B cell (primary cell): ENCODE results near the gene MTF2. TPM values are rescaled to one million over a fixed set of nuclear protein-coding genes. Genes with fewer than 3 reads are reported as not detected.

Experiments
- ATAC-seq: fragments of 200-7000 bp; cut with Tn5 transposase; one replicate; pipeline ENCODE4 v1.10.0; 2021; ENCODE audit warnings: low read depth, mild to moderate bottlenecking, moderate number of reproducible peaks, moderate library complexity
- CTCF ChIA-PET: fragments of 350-600 bp; sonication (Branson Sonifier 250); formaldehyde crosslinking; loops from one replicate; lab custom pipeline; 2021; ENCODE audit warnings: antibody characterized with exemption, inconsistent platforms; lab: Charles Lee
- POLR2A ChIA-PET: fragments of 350-600 bp; sonication (Branson Sonifier 250); formaldehyde crosslinking; loops from one replicate; lab custom pipeline; 2021; ENCODE audit warnings: antibody characterized with exemption; lab: Charles Lee
- DNase-seq: peaks from one replicate; pipeline ENCODE4 v3.0.0; 2013
- H2AFZ ChIP-seq: 2 replicates; pipeline ENCODE4 v1.6.1; 2012; ENCODE audit warnings: mild to moderate bottlenecking, low read depth, low read length; ENCODE audit not compliant: insufficient read depth, poor library complexity, severe bottlenecking
- H3K27ac ChIP-seq, 2 donors: 1 replicate in 1 of 2; 2 replicates in 1 of 2; pipeline ENCODE4 v1.5.1; 2012 to 2013; ENCODE audit warnings: low read length in 2 of 2, mild to moderate bottlenecking in 2 of 2, moderate library complexity in 1 of 2
- H3K27me3 ChIP-seq, 4 experiments: fragments of 200-600 bp in 1 of 4; sonication (generic) in 1 of 4; replicated peaks in 1 of 4; 1 replicate in 2 of 4; 2 replicates in 2 of 4; pipeline versions ENCODE4 v1.6.1 to v1.7.0; 2013 to 2016; ENCODE audit warnings: low read length in 3 of 4, mild to moderate bottlenecking in 2 of 4, mixed read lengths in 1 of 4, moderate library complexity in 1 of 4; ENCODE audit not compliant: insufficient read depth in 4 of 4, control insufficient read depth in 3 of 4; ENCODE audit errors: control extremely low read depth in 1 of 4
- H3K36me3 ChIP-seq, 2 experiments: replicated peaks in 1 of 2; 1 replicate in 1 of 2; 2 replicates in 1 of 2; pipeline versions ENCODE4 v1.6.1 to v1.7.1; 2013; ENCODE audit warnings: low read length in 1 of 2; ENCODE audit not compliant: insufficient read depth in 2 of 2, control insufficient read depth in 1 of 2; ENCODE audit errors: control extremely low read depth in 1 of 2, extremely low read depth in 1 of 2
- H3K4me1 ChIP-seq, 2 donors: fragments of 200-600 bp in 1 of 2; sonication (generic) in 1 of 2; 1 replicate in 1 of 2; 2 replicates in 1 of 2; pipeline versions ENCODE4 v1.5.1 to v1.6.1; 2013 to 2017; ENCODE audit warnings: low read length in 2 of 2; ENCODE audit not compliant: control insufficient read depth in 2 of 2, insufficient read depth in 2 of 2
- H3K4me2 ChIP-seq: replicated peaks from 2 replicates; pipeline ENCODE3; 2012; ENCODE audit warnings: mild to moderate bottlenecking, low read depth, low read length; ENCODE audit not compliant: poor library complexity, severe bottlenecking
- H3K4me3 ChIP-seq, 5 experiments: fragments of 200-600 bp in 1 of 5; sonication (generic) in 1 of 5; 1 replicate in 3 of 5; 2 replicates in 2 of 5; pipeline versions ENCODE4 v1.5.1 to v1.7.0; 2011 to 2016; ENCODE audit warnings: low read length in 4 of 5, mild to moderate bottlenecking in 4 of 5, low read depth in 2 of 5, control low read depth in 1 of 5, moderate library complexity in 1 of 5; ENCODE audit not compliant: insufficient read depth in 1 of 5; ENCODE audit errors: control extremely low read depth in 1 of 5, extremely low read depth in 1 of 5
- H3K79me2 ChIP-seq: fragments of 200-600 bp; sonication (generic); one replicate; pipeline ENCODE4 v1.6.0; 2016; ENCODE audit warnings: low read length; ENCODE audit not compliant: control insufficient read depth, insufficient read depth
- H3K9ac ChIP-seq: fragments of 200-600 bp; sonication (generic); 2 replicates; pipeline ENCODE4 v1.6.1; 2017; ENCODE audit warnings: mild to moderate bottlenecking, low read length, moderate library complexity
- H3K9me3 ChIP-seq, 3 donors: one replicate each; pipeline versions ENCODE4 v1.6.1 to v1.7.1; 2013; ENCODE audit warnings: low read length in 2 of 3; ENCODE audit not compliant: control insufficient read depth in 2 of 3, insufficient read depth in 1 of 3; ENCODE audit errors: control extremely low read depth in 1 of 3
- H4K20me1 ChIP-seq: 2 replicates; pipeline ENCODE4 v1.6.0; 2012; ENCODE audit warnings: mild to moderate bottlenecking, low read length; ENCODE audit not compliant: insufficient read depth, control insufficient read depth, poor library complexity, severe bottlenecking
- H3K27ac Mint-ChIP-seq: one replicate; pipeline ENCODE4 v1.8.0; 2021; ENCODE audit warnings: mixed read lengths
- H3K27me3 Mint-ChIP-seq: one replicate; pipeline ENCODE4 v1.8.0; 2021; ENCODE audit warnings: mixed read lengths
- H3K4me1 Mint-ChIP-seq: one replicate; pipeline ENCODE4 v1.8.0; 2021; ENCODE audit warnings: mixed read lengths
- H3K4me3 Mint-ChIP-seq: one replicate; pipeline ENCODE4 v1.8.0; 2021; ENCODE audit warnings: mixed read lengths
- H3K9me3 Mint-ChIP-seq: one replicate; pipeline ENCODE4 v1.8.0; 2022; ENCODE audit warnings: mixed read lengths; ENCODE audit not compliant: insufficient read depth
- EZH2 ChIP-seq: IDR thresholded peaks from 2 replicates; pipeline ENCODE4 v1.6.1; 2012; ENCODE audit warnings: borderline replicate concordance, low read depth, mild to moderate bottlenecking, moderate library complexity, low read length; ENCODE audit not compliant: insufficient read depth, poor library complexity, severe bottlenecking
- WGBS: methylation state at CpG from one replicate; pipeline ENCODE4 v1.1.5; 2013; ENCODE audit warnings: missing lambda C conversion rate; ENCODE audit not compliant: insufficient coverage; 5-methylcytosine and 5-hydroxymethylcytosine counted together
- intact Hi-C: fragments of 100-400 bp; cut with micrococcal nuclease; formaldehyde crosslinking; loops from one replicate; pipeline ENCODE4 v1.10.0; 2022
- polyA plus RNA-seq: library from polyadenylated mRNA; depleted of rRNA; stranded (reverse); fragments of >200 nt; gene quantifications from 2 replicates; pipeline ENCODE4 v1.2.3, GENCODE V29; 2012
- total RNA-seq, 2 donors: library from RNA; stranded (reverse); fragments of 120-200 nt in 1 of 2; gene quantifications; 1 replicate in 1 of 2; 2 replicates in 1 of 2; pipeline versions ENCODE4 v1.2.3 to v1.2.4, GENCODE V29; 2013 to 2022
- TF ChIP-seq, protein P1 (sequence below): fragments of 200-600 bp; IDR thresholded peaks from one replicate; pipeline ENCODE4 v1.8.0; 2022; ENCODE audit warnings: antibody characterized with exemption, mild to moderate bottlenecking

MTF2 gene
- total and polyA plus RNA-seq, 2 donors (not counting 1 experiment from before 2014, with no cell fraction given): 19.5 to 68.6 TPM

DNA sequence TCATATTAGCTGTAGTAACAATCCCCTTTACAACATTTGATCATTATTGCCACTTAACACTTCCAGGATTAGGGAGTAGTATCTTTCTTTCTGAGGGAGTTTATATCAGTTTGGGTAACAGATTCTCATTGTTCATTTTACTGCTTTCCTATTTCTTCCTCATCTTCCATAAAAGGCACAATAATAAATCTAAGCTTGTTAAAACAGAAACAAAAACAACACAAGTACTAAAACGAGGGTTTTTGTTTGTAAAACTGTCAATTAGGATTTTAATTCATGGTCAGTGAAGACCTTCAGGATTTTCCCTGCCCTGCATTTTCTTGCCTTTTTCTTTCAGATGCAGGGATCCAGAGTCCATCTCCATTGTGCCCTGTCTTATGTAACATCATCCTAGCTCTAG is 71.6 kb downstream of the MTF2 start:
- H3K27ac Mint-ChIP-seq: peak overlapping the region; percentile 32
- intact Hi-C loops: loop anchor here (5.0 kb wide), 1 partner anchor 33 kb away; no protein-coding TSS in a partner anchor

DNA sequence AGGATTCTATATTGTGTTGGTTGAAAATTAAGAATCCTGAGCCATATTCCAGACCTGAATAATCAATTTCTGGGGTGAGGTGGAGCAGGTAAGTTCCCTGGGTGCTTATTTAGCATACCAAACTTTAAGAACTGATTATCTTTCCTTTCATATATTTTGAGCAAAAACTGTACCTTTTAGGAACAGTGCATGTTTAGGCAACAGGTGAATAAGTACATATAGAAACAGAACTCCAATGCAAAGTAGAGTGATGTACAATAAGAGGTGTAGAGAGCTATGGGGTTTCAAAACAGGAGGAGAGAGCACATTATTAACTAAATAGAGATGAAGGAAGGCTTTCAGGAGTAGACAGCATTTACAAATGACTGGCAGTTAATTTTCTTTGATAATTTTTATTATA is 72.4 kb downstream of the MTF2 start:
- no peak overlapping the region for H3K9ac ChIP-seq
- no peak overlapping the region for H3K4me2 ChIP-seq
- H2AFZ ChIP-seq: no peak overlapping the region
- H3K79me2 ChIP-seq: no peaks in the 10 kb centered on the region
- DNase-seq: no peak
- ChIA-PET CTCF (no interaction called here), POLR2A (no interaction called here)
- Mint-ChIP-seq H3K27me3 (no peaks in the 10 kb centered on the region), H3K9me3 (no peaks in the 10 kb centered on the region), H3K4me1 (no peaks in the 10 kb centered on the region), H3K4me3 (no peak overlapping the region), H3K27ac (no peak overlapping the region)
- no peak for ATAC-seq
- peaks cover 25 to 58% of the 10 kb centered on the region in 2 experiments for H3K36me3 ChIP-seq
- TF ChIP-seq, protein P1, sequence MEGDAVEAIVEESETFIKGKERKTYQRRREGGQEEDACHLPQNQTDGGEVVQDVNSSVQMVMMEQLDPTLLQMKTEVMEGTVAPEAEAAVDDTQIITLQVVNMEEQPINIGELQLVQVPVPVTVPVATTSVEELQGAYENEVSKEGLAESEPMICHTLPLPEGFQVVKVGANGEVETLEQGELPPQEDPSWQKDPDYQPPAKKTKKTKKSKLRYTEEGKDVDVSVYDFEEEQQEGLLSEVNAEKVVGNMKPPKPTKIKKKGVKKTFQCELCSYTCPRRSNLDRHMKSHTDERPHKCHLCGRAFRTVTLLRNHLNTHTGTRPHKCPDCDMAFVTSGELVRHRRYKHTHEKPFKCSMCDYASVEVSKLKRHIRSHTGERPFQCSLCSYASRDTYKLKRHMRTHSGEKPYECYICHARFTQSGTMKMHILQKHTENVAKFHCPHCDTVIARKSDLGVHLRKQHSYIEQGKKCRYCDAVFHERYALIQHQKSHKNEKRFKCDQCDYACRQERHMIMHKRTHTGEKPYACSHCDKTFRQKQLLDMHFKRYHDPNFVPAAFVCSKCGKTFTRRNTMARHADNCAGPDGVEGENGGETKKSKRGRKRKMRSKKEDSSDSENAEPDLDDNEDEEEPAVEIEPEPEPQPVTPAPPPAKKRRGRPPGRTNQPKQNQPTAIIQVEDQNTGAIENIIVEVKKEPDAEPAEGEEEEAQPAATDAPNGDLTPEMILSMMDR: no peak
- TF ChIP-seq EZH2: no peak
- no peaks in the 10 kb centered on the region for H3K9me3 ChIP-seq
- H4K20me1 ChIP-seq: peaks cover 5% of the 10 kb centered on the region
- H3K27ac ChIP-seq: peak overlapping the region in 1 of 2 donors; percentile 7
- intact Hi-C loops: loop anchor here (5.0 kb wide), 1 partner anchor 34 kb away; no protein-coding TSS in a partner anchor
- H3K4me3 ChIP-seq: no peak overlapping the region
- H3K27me3 ChIP-seq: no peaks in the 10 kb centered on the region
- H3K4me1 ChIP-seq: no peaks in the 10 kb centered on the region

More for the DNA sequence above, 71.6 kb downstream of the MTF2 start:
- no peak overlapping the region for H3K4me2 ChIP-seq
- H3K27me3 ChIP-seq: no peaks in the 10 kb centered on the region
- Mint-ChIP-seq H3K4me3 (no peak overlapping the region), H3K9me3 (no peaks in the 10 kb centered on the region), H3K27me3 (no peaks in the 10 kb centered on the region), H3K4me1 (no peaks in the 10 kb centered on the region)
- H3K4me3 ChIP-seq: no peak overlapping the region
- ATAC-seq (no peak), DNase-seq (no peak)
- H3K36me3 ChIP-seq: peaks cover 25 to 50% of the 10 kb centered on the region in 2 experiments
- ChIA-PET POLR2A (no interaction called here), CTCF (no interaction called here)
- WGBS: no CpG with 5 or more reads among the region's 1 CpG
- H4K20me1 ChIP-seq: peaks cover 5% of the 10 kb centered on the region
- no peaks in the 10 kb centered on the region for H3K4me1 ChIP-seq
- no peaks in the 10 kb centered on the region for H3K9me3 ChIP-seq
- no peak for TF ChIP-seq EZH2
- TF ChIP-seq, protein P1: no peak
- H2AFZ ChIP-seq: no peak overlapping the region
- peak overlapping the region in 1 of 2 donors; percentile 7 for H3K27ac ChIP-seq
- no peak overlapping the region for H3K9ac ChIP-seq
- H3K79me2 ChIP-seq: no peaks in the 10 kb centered on the region
